ENCODE results near the gene MBD4.
"Not testable (repeated sequence)": the region's sequence is repeated elsewhere in the genome, so short reads cannot be mapped to it uniquely, and the experiment has no call there.

DNA sequence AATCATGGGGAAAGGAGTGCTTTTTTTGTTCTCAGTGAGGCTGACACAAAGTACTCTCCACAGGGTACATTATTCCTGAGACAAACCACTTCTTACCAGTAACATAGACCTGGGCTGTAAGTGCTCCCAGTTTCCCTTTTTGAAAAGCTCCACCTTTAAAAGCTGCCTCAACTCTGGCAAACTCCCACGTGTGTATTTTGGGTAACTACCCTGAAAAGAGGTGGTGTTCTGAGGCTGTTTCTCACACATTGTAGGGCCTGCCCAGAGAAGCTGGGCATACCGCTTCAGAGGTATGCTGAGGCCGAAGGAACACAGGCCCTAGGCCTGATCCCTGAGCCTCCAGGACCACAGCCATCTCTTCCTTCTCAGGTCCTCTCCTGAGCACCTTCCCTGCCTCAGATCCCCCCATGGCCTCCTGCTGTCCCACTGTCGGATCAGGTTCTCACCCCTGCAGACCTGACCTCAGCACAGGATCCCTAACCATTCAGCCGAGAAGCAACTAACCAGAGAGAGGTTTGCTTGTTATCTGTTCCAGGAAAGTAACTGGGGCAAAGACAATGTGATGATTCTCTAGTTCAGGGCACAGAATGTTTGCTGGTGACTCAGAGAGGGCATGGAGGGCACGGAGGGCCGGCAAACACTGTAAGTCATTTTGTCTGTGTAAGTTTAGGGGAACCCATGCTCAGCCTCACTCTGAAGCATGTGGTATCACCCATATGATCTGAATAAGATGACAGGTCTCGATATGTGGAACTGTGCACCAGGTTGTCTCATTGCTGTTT, 47.5 kb downstream of the MBD4 start:
- not testable (repeated sequence) for TF ChIP-seq POLR2A (IDR thresholded peaks at IDR 0.05; ENCODE audit: low read depth, low read length); POLR2AphosphoS5 (IDR thresholded peaks at IDR 0.05; ENCODE audit: low read depth, low read length); TAF1 (IDR thresholded peaks at IDR 0.05; ENCODE audit: borderline replicate concordance, low read depth, low read length)
